Neural cell (in vitro differentiated cells): ENCODE measurements around the gene JKAMP. TPM values are rescaled to one million over a fixed set of nuclear protein-coding genes. Genes with fewer than 3 reads are reported as not detected.

Source experiments
- H2AFZ ChIP-seq: fragments of 200-600, 300-800 bp; sonication (generic), shearing (Covaris generic); 2 replicates; pipeline ENCODE4 v1.6.0; 2014; ENCODE audit warnings: low read depth, mild to moderate bottlenecking, antibody characterized with exemption, low read length, moderate library complexity
- H3F3A ChIP-seq: fragments of 200-600 bp; shearing (Covaris generic); 2 replicates; pipeline ENCODE4 v1.6.1; 2016; ENCODE audit warnings: mild to moderate bottlenecking, moderate library complexity, mixed read lengths, antibody characterized with exemption, low read length; ENCODE audit not compliant: insufficient read depth, poor library complexity, severe bottlenecking
- H3K27ac ChIP-seq: fragments of 200-600, 300-800 bp; sonication (generic), shearing (Covaris generic); 2 replicates; pipeline ENCODE4 v1.5.1; 2014; ENCODE audit warnings: mild to moderate bottlenecking, low read length, moderate library complexity
- H3K27me3 ChIP-seq: fragments of 300-800, 200-600 bp; sonication (generic), shearing (Covaris generic); 2 replicates; pipeline ENCODE4 v1.6.0; 2014; ENCODE audit warnings: mild to moderate bottlenecking, low read depth, low read length, moderate library complexity; ENCODE audit not compliant: insufficient read depth
- H3K36me3 ChIP-seq: fragments of 300-800, 200-600 bp; sonication (generic), shearing (Covaris generic); 2 replicates; pipeline ENCODE4 v1.5.1; 2014; ENCODE audit warnings: mild to moderate bottlenecking, antibody characterized with exemption, low read length, moderate library complexity; ENCODE audit not compliant: insufficient read depth
- H3K4me2 ChIP-seq: fragments of 300-800, 200-600 bp; sonication (generic), shearing (Covaris generic); 2 replicates; pipeline ENCODE4 v1.6.0; 2014; ENCODE audit warnings: mild to moderate bottlenecking, low read length
- H3K4me3 ChIP-seq: fragments of 300-800, 200-600 bp; sonication (generic), shearing (Covaris generic); 2 replicates; pipeline ENCODE4 v1.5.1; 2014; ENCODE audit warnings: mild to moderate bottlenecking, low read length, moderate library complexity
- H3K79me2 ChIP-seq: fragments of 200-600 bp; shearing (Covaris generic); replicated peaks from 2 replicates; pipeline ENCODE4 v1.6.0; 2014; ENCODE audit warnings: mild to moderate bottlenecking, low read length, moderate library complexity; ENCODE audit not compliant: insufficient read depth
- H3K9ac ChIP-seq: fragments of 300-800, 200-600 bp; sonication (generic), shearing (Covaris generic); 2 replicates; pipeline ENCODE4 v1.6.1; 2016; ENCODE audit warnings: mild to moderate bottlenecking, low read length, mixed read lengths
- H3K9me2 ChIP-seq: fragments of 200-600 bp; shearing (Covaris generic); 2 replicates; pipeline ENCODE4 v1.6.1; 2016; ENCODE audit warnings: mild to moderate bottlenecking, low read length, mixed read lengths; ENCODE audit not compliant: insufficient read depth
- H3K9me3 ChIP-seq: fragments of 200-600, 300-800 bp; sonication (generic), shearing (Covaris generic); 2 replicates; pipeline ENCODE4 v1.6.1; 2016; ENCODE audit warnings: mild to moderate bottlenecking, mixed run types, low read length, moderate library complexity, mixed read lengths
- H4K20me1 ChIP-seq: fragments of 200-600 bp; shearing (Covaris generic); 2 replicates; pipeline ENCODE4 v1.6.1; 2016; ENCODE audit warnings: mild to moderate bottlenecking, mixed run types; ENCODE audit not compliant: insufficient read depth
- EP300 ChIP-seq: fragments of 450-650 bp; conservative IDR thresholded peaks from 2 replicates; pipeline ENCODE4 v1.6.1; 2014; ENCODE audit warnings: antibody characterized with exemption, mild to moderate bottlenecking, moderate library complexity; ENCODE audit not compliant: poor library complexity, severe bottlenecking
- EZH2 ChIP-seq: fragments of 200-600, 300-800 bp; shearing (Covaris generic), sonication (generic); IDR thresholded peaks from 2 replicates; pipeline ENCODE4 v1.6.1; 2014; ENCODE audit warnings: antibody characterized with exemption, low read length, borderline replicate concordance, mild to moderate bottlenecking; ENCODE audit not compliant: insufficient read depth, poor library complexity, severe bottlenecking
- MXI1 ChIP-seq: fragments of 450-650 bp; conservative IDR thresholded peaks from 2 replicates; pipeline ENCODE4 v1.6.1; 2014; ENCODE audit warnings: antibody characterized with exemption, mild to moderate bottlenecking; ENCODE audit not compliant: poor library complexity, severe bottlenecking
- POLR2AphosphoS5 ChIP-seq: IDR thresholded peaks from 2 replicates; pipeline ENCODE4 v1.6.1; 2012
- RAD21 ChIP-seq: fragments of 450-650 bp; conservative IDR thresholded peaks from 2 replicates; pipeline ENCODE4 v1.6.1; 2014; ENCODE audit warnings: antibody characterized with exemption, mild to moderate bottlenecking, moderate library complexity
- SMC3 ChIP-seq: fragments of 450-650 bp; conservative IDR thresholded peaks from 2 replicates; pipeline ENCODE4 v1.6.1; 2014; ENCODE audit warnings: antibody characterized with exemption, mild to moderate bottlenecking, moderate library complexity; ENCODE audit not compliant: poor library complexity
- TAF1 ChIP-seq: IDR thresholded peaks from 2 replicates; pipeline ENCODE4 v1.6.1; 2012; ENCODE audit warnings: low read depth
- polyA plus RNA-seq: library from polyadenylated mRNA; depleted of rRNA; stranded (reverse); fragments of >200 nt; gene quantifications from 2 replicates; pipeline ENCODE4 v1.2.3, GENCODE V29; 2014
- TF ChIP-seq, protein P1 (sequence below): fragments of 450-650 bp; IDR thresholded peaks from 2 replicates; pipeline ENCODE4 v1.5.1; 2014; ENCODE audit warnings: antibody characterized with exemption, mild to moderate bottlenecking, moderate library complexity; ENCODE audit not compliant: poor library complexity, severe bottlenecking
- TF ChIP-seq, protein P2 (sequence below): IDR thresholded peaks from 2 replicates; pipeline ENCODE4 v1.6.1; 2012; ENCODE audit warnings: borderline replicate concordance

JKAMP gene
- polyA plus RNA-seq, 1 donor from 2014 or later: 204 TPM

DNA sequence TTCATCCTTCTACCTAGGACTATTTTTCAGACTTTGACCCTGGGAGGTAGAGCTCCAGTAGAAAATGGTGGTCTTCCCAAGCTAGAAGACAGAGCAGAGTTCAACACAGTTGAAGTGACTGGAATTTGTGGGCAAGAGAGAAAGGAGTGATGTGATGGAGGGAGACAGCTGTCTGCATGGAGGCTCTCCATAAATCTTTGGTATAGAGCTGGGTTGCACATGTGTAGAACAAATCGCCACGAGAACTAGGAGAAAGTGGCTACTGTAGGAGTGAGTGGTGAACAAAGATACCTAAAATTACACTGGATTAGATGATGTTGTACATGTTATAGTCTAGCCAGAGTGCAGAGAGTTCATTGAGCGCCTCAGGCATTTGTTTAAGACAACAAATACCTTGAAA, 33.6 kb upstream of the JKAMP start:
- H3K9ac ChIP-seq: no peak overlapping the region
- H3F3A ChIP-seq: no peaks in the 10 kb centered on the region
- no peak overlapping the region for H3K4me3 ChIP-seq
- no peaks in the 10 kb centered on the region for H3K9me3 ChIP-seq
- H3K79me2 ChIP-seq: no peaks in the 10 kb centered on the region
- no peaks in the 10 kb centered on the region for H3K9me2 ChIP-seq
- no peaks in the 10 kb centered on the region for H3K36me3 ChIP-seq
- no peak overlapping the region for H3K4me2 ChIP-seq
- H3K27me3 ChIP-seq: no peaks in the 10 kb centered on the region
- H2AFZ ChIP-seq: no peak overlapping the region
- H4K20me1 ChIP-seq: no peaks in the 10 kb centered on the region
- TF ChIP-seq RAD21 (no peak), MXI1 (no peak), POLR2AphosphoS5 (no peak), EZH2 (no peak), SMC3 (no peak), TAF1 (no peak), EP300 (no peak)
- TF ChIP-seq, protein P1, sequence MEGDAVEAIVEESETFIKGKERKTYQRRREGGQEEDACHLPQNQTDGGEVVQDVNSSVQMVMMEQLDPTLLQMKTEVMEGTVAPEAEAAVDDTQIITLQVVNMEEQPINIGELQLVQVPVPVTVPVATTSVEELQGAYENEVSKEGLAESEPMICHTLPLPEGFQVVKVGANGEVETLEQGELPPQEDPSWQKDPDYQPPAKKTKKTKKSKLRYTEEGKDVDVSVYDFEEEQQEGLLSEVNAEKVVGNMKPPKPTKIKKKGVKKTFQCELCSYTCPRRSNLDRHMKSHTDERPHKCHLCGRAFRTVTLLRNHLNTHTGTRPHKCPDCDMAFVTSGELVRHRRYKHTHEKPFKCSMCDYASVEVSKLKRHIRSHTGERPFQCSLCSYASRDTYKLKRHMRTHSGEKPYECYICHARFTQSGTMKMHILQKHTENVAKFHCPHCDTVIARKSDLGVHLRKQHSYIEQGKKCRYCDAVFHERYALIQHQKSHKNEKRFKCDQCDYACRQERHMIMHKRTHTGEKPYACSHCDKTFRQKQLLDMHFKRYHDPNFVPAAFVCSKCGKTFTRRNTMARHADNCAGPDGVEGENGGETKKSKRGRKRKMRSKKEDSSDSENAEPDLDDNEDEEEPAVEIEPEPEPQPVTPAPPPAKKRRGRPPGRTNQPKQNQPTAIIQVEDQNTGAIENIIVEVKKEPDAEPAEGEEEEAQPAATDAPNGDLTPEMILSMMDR: no peak
- TF ChIP-seq, protein P2, sequence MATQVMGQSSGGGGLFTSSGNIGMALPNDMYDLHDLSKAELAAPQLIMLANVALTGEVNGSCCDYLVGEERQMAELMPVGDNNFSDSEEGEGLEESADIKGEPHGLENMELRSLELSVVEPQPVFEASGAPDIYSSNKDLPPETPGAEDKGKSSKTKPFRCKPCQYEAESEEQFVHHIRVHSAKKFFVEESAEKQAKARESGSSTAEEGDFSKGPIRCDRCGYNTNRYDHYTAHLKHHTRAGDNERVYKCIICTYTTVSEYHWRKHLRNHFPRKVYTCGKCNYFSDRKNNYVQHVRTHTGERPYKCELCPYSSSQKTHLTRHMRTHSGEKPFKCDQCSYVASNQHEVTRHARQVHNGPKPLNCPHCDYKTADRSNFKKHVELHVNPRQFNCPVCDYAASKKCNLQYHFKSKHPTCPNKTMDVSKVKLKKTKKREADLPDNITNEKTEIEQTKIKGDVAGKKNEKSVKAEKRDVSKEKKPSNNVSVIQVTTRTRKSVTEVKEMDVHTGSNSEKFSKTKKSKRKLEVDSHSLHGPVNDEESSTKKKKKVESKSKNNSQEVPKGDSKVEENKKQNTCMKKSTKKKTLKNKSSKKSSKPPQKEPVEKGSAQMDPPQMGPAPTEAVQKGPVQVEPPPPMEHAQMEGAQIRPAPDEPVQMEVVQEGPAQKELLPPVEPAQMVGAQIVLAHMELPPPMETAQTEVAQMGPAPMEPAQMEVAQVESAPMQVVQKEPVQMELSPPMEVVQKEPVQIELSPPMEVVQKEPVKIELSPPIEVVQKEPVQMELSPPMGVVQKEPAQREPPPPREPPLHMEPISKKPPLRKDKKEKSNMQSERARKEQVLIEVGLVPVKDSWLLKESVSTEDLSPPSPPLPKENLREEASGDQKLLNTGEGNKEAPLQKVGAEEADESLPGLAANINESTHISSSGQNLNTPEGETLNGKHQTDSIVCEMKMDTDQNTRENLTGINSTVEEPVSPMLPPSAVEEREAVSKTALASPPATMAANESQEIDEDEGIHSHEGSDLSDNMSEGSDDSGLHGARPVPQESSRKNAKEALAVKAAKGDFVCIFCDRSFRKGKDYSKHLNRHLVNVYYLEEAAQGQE: no peak
- H3K27ac ChIP-seq: no peak overlapping the region

DNA sequence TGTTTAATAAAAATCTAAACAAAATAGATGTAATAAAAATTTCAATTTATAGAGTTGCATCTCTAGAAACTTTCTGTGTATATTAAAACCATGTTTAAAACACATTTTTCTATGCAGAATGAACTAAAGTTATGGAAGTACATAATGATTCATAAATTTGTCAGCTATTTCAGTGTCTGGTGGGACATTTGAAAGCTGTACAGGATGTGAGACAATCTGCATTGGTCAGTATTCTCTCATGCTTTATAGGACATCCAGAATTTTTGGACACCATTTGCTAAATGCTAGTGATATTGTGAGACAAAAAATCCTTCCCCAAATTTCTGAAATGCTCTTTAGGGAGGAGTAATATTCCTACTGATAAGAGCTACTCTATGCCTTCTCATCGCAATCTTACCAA, 32.5 kb upstream of the JKAMP start:
- Histone ChIP-seq H3K36me3 (no peaks in the 10 kb centered on the region), H3K9me3 (no peaks in the 10 kb centered on the region)
- no peak for TF ChIP-seq TAF1
- no peak for TF ChIP-seq RAD21
- no peak for TF ChIP-seq MXI1
- TF ChIP-seq, protein P1: no peak
- no peak for TF ChIP-seq EZH2
- no peak for TF ChIP-seq EP300
- no peak for TF ChIP-seq POLR2AphosphoS5
- TF ChIP-seq, protein P2: no peak
- no peak for TF ChIP-seq SMC3

More for the DNA sequence above, 32.5 kb upstream of the JKAMP start:
- H3F3A ChIP-seq: no peaks in the 10 kb centered on the region
- no peaks in the 10 kb centered on the region for H3K79me2 ChIP-seq
- no peak overlapping the region for H3K4me3 ChIP-seq
- no peak overlapping the region for H3K4me2 ChIP-seq
- H2AFZ ChIP-seq: no peak overlapping the region
- no peaks in the 10 kb centered on the region for H3K9me2 ChIP-seq
- no peak overlapping the region for H3K27ac ChIP-seq
- H3K9ac ChIP-seq: no peak overlapping the region
- no peaks in the 10 kb centered on the region for H4K20me1 ChIP-seq
- H3K27me3 ChIP-seq: no peaks in the 10 kb centered on the region
